Esophagus (tissue), 2 donors: ENCODE results near the gene TNFRSF14. TPM values are rescaled to one million over a fixed set of nuclear protein-coding genes. Genes with fewer than 3 reads are reported as not detected.
"Not testable (repeated sequence)": the region's sequence is repeated elsewhere in the genome, so short reads cannot be mapped to it uniquely, and the experiment has no call there.

ENCODE experiments used
- H3K27ac ChIP-seq, 2 donors: one replicate each; pipeline ENCODE4 v1.5.1; 2013; ENCODE audit warnings: low read depth in 2 of 2, mild to moderate bottlenecking in 2 of 2, inconsistent platforms in 1 of 2, low read length in 1 of 2, moderate library complexity in 1 of 2
- H3K27me3 ChIP-seq, 2 donors: one replicate each; pipeline ENCODE4 v1.6.1; 2013; ENCODE audit warnings: low read length in 2 of 2, control low read depth in 1 of 2, mild to moderate bottlenecking in 1 of 2; ENCODE audit not compliant: insufficient read depth in 2 of 2, control insufficient read depth in 1 of 2
- H3K36me3 ChIP-seq, 2 donors: one replicate each; pipeline ENCODE4 v1.6.1; 2013; ENCODE audit warnings: low read length in 1 of 2; ENCODE audit not compliant: control insufficient read depth in 2 of 2, insufficient read depth in 2 of 2
- H3K4me1 ChIP-seq, 2 donors: one replicate each; pipeline ENCODE4 v1.6.1; 2013; ENCODE audit warnings: low read length in 1 of 2; ENCODE audit not compliant: control insufficient read depth in 2 of 2, insufficient read depth in 2 of 2
- H3K4me3 ChIP-seq, 2 donors: one replicate each; pipeline ENCODE4 v1.5.1; 2013; ENCODE audit warnings: low read length in 2 of 2, mild to moderate bottlenecking in 2 of 2, low read depth in 1 of 2, moderate library complexity in 1 of 2
- H3K9me3 ChIP-seq, 2 donors: one replicate each; pipeline ENCODE4 v1.6.1; 2013; ENCODE audit warnings: mild to moderate bottlenecking in 2 of 2, low read depth in 1 of 2, low read length in 1 of 2, moderate library complexity in 1 of 2; ENCODE audit not compliant: control insufficient read depth in 2 of 2, insufficient read depth in 1 of 2
- WGBS, 2 donors: extraction: QIAGEN DNeasy Blood & Tissue Kit; methylation state at CpG; one replicate each; pipeline ENCODE4 v1.1.7; 2013; 5-methylcytosine and 5-hydroxymethylcytosine counted together
- polyA plus RNA-seq, 2 donors: library from polyadenylated mRNA; stranded (reverse); fragments of 200-250 nt; gene quantifications; one replicate each; pipeline ENCODE4 v1.2.3, GENCODE V29; 2013
- donor health status: healthy with polysubstance abuse.
- donor health status: Bipolar disorder and iron deficiency.

Gene TNFRSF14
- polyA plus RNA-seq, 2 donors, result 34.1 to 57.5 TPM

- 25 to 35% methylated on average over 25 to 26 of the region's 26 CpGs for WGBS, 2 donors
- peaks cover 4 to 24% of the 10 kb centered on the region in 2 donors for H3K4me1 ChIP-seq
- H3K9me3 ChIP-seq, result no peaks in the 10 kb centered on the region
- H3K27me3 ChIP-seq, result no peaks in the 10 kb centered on the region
- H3K27ac ChIP-seq, result no peak overlapping the region
- H3K4me3 ChIP-seq, result no peak overlapping the region
- H3K36me3 ChIP-seq, result no peaks in the 10 kb centered on the region
These were observed 12.6 kb upstream of the TNFRSF14 start for GRCh38 chr1:2543543-2544092.

- Histone ChIP-seq H3K27me3 (no peaks in the 10 kb centered on the region), H3K36me3 (no peaks in the 10 kb centered on the region), H3K27ac (no peak overlapping the region), H3K9me3 (no peaks in the 10 kb centered on the region), H3K4me1 (peaks cover 4 to 29% of the 10 kb centered on the region in 2 donors), H3K4me3 (no peak overlapping the region)
- WGBS, 2 donors, result 52 to 55% methylated on average over 25 to 26 of the region's 26 CpGs
These were observed 11.9 kb upstream of the TNFRSF14 start for GRCh38 chr1:2544093-2544874.

- no peak overlapping the region for H3K4me3 ChIP-seq
- no peaks in the 10 kb centered on the region for H3K36me3 ChIP-seq
- peak overlapping the region in 1 of 2 donors; percentile 13 for H3K27ac ChIP-seq
- H3K4me1 ChIP-seq, result peaks cover 4 to 31% of the 10 kb centered on the region in 2 donors
- H3K27me3 ChIP-seq, result no peaks in the 10 kb centered on the region
- 48 to 54% methylated on average over 19 of the region's 19 CpGs for WGBS, 2 donors
- H3K9me3 ChIP-seq, result no peaks in the 10 kb centered on the region
These were observed 11.1 kb upstream of the TNFRSF14 start for GRCh38 chr1:2544875-2545640.

GRCh38 chr1:2545754-2546514 is 10.2 kb upstream of the TNFRSF14 start:
- Histone ChIP-seq H3K9me3 (no peaks in the 10 kb centered on the region), H3K4me1 (peaks cover 4 to 31% of the 10 kb centered on the region in 2 donors), H3K27ac (peak overlapping the region; percentile 80 to 96)

GRCh38 chr1:2546515-2547209 is 9.5 kb upstream of the TNFRSF14 start:
- WGBS, 2 donors, result 1% methylated on average over 46 to 52 of the region's 52 CpGs
- Histone ChIP-seq H3K27me3 (no peaks in the 10 kb centered on the region), H3K4me1 (peaks cover 4 to 31% of the 10 kb centered on the region in 2 donors)

More at GRCh38 chr1:2545754-2546514, 10.2 kb upstream of the TNFRSF14 start:
- Histone ChIP-seq H3K27me3 (no peaks in the 10 kb centered on the region), H3K4me3 (peak overlapping the region; percentile 50 to 51), H3K36me3 (no peaks in the 10 kb centered on the region)
- 6% methylated on average over 28 to 37 of the region's 43 CpGs for WGBS, 2 donors

GRCh38 chr1:2547210-2548067 is 8.7 kb upstream of the TNFRSF14 start:
- Histone ChIP-seq H3K27ac (peak overlapping the region; percentile 96 to 99), H3K36me3 (no peaks in the 10 kb centered on the region), H3K27me3 (no peaks in the 10 kb centered on the region), H3K4me1 (peaks cover 4 to 31% of the 10 kb centered on the region in 2 donors), H3K4me3 (peak overlapping the region; percentile 50 to 51), H3K9me3 (no peaks in the 10 kb centered on the region)
- 13 to 14% methylated on average over 26 to 27 of the region's 27 CpGs for WGBS, 2 donors

More at GRCh38 chr1:2546515-2547209, 9.5 kb upstream of the TNFRSF14 start:
- no peaks in the 10 kb centered on the region for H3K36me3 ChIP-seq
- no peaks in the 10 kb centered on the region for H3K9me3 ChIP-seq
- H3K27ac ChIP-seq, result peak overlapping the region; percentile 96 to 99
- peak overlapping the region; percentile 50 to 51 for H3K4me3 ChIP-seq

- H3K36me3 ChIP-seq, result no peaks in the 10 kb centered on the region
- peak overlapping the region; percentile 3 to 50 for H3K4me3 ChIP-seq
- peak overlapping the region; percentile 96 to 99 for H3K27ac ChIP-seq
- no peaks in the 10 kb centered on the region for H3K9me3 ChIP-seq
- 7% methylated on average over 17 of the region's 17 CpGs for WGBS, 2 donors
- H3K4me1 ChIP-seq, result peaks cover 4 to 29% of the 10 kb centered on the region in 2 donors
- no peaks in the 10 kb centered on the region for H3K27me3 ChIP-seq
These were observed 8.0 kb upstream of the TNFRSF14 start for GRCh38 chr1:2548068-2548589.

- Histone ChIP-seq H3K27ac (peak overlapping the region; percentile 96 to 99), H3K4me1 (peaks cover 4 to 22% of the 10 kb centered on the region in 2 donors)
- 76 to 77% methylated on average over 23 to 25 of the region's 28 CpGs for WGBS, 2 donors
- H3K27me3 ChIP-seq, H3K9me3 ChIP-seq, H3K36me3 ChIP-seq, H3K4me3 ChIP-seq: not testable (repeated sequence)
These were observed 6.7 kb upstream of the TNFRSF14 start for GRCh38 chr1:2549367-2550029.
